ENCODE measurements around the gene RAB40B.

RAB40B gene

DNA sequence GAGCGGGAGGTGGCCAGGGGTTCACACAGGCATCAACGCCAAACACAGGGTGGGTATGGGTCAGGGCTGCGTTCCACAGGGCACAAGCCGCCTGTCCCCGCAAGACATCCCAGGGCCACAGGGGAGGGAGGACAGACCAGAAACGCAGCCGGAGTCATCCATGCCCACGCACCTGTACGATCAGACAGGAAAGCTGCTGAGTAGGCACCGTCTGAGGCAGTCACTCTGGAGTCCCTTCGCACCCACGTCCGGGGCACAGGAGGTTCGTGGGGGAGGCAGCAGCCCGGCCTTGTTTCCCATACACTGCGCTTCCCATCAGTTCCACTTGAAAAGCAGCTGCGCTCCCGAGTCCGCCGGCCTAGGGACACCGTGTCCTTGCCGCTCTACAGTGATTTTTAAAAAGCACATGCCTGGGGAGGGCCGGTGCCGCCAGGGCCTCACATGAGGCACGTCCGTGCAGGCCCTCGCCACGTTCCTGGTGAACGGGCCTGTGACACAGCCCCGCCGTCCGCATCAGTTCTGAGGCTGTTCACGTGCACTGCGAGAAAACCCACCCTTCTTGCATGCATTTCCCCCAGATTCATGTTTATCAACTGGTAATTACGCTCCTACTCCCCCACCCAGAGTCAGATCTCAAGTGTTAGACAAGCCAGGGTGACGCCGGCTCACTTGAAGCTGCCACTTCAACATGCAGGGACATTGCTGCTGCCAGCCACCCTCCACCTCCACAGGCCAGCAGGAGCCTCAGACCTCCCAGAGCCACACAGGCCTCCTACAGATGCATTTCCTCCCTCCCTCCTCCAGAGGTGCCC lies 85.0 kb downstream of the RAB40B start:
- DNase-seq: no peak

- no peak for DNase-seq
Measured at GRCh38 chr17:82611140-82612058, 87.1 kb downstream of the RAB40B start.

- no peak for DNase-seq
Measured at GRCh38 chr17:82609655-82610054, 88.8 kb downstream of the RAB40B start.

- no peak for DNase-seq
Measured at GRCh38 chr17:82608816-82609215, 89.7 kb downstream of the RAB40B start.

DNA sequence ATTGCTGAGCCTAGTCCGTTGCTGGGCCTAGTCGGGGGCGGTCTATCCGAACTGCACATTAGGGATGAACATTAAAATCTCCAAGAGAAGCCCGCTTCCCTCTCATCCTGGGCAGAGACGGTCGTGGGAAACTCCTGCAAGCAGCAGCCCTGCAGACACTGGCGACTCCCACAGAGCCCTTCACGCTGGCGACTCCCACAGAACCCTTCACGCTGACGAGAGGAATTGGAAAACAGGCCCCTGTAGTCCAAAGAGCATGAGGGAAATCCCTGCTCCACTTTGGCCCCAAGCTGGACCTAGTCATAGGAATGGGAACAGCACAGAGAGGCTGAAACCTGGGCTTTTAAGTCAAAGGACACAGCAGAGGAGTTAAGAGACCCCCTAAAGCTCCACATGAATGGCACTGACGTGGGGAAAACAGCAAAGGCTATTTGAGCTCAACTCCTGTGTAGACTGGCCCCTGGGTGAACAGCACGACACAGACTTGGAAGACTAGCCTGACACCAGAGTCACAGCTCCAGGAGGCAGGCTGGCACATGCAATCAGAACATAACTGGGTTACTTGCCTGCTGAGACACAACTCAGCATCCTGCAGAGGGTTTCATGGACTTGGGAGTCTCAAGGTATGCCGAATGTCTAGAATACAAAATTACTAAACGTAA lies 92.4 kb downstream of the RAB40B start:
- DNase-seq: no peak

All from NCI-H187 treated with DMSO at 0.1 percent for 48 hours (cell line).